HG02840 (cell line): ENCODE data around the gene PCBP3.
"Not testable (repeated sequence)": the region's sequence is repeated elsewhere in the genome, so short reads cannot be mapped to it uniquely, and the experiment has no call there.

ENCODE experiments used
- ATAC-seq: cut with Tn5 transposase; IDR thresholded peaks from one replicate; pipeline ENCODE4 v1.9.1; 2021; ENCODE audit warnings: mild to moderate bottlenecking, moderate library complexity, moderate number of reproducible peaks; ENCODE audit not compliant: unreplicated experiment, low FRiP score

Gene PCBP3

DNA sequence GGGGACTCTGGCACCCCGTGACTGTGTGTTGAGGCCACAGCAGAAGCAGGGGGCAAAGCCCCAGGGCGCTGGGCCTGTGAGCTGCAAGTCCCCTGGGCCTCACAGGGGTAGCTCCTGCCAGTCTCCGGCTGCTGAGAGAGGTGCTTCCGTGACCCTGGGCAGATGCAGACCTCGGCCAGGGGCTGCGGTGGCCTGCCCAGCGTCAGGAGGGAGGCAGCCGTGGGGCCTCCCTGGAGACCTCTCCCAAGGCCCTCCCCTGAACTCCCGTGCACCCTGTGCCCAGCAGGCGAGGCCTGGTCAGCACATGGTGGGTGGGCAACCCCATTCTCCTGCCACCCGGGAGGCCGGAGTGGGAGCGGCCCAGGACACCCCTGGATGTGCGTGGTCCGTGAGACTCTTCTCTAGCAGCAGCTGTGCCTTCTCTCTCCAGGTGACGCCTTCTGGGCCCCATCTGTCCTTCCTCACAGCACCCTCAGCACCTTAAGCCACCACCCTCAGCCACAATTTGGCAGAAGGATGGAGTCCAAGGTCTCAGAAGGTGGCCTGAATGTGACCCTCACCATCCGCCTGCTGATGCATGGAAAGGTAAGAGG, 252.3 kb downstream of the PCBP3 start:
- ATAC-seq = no peak

DNA sequence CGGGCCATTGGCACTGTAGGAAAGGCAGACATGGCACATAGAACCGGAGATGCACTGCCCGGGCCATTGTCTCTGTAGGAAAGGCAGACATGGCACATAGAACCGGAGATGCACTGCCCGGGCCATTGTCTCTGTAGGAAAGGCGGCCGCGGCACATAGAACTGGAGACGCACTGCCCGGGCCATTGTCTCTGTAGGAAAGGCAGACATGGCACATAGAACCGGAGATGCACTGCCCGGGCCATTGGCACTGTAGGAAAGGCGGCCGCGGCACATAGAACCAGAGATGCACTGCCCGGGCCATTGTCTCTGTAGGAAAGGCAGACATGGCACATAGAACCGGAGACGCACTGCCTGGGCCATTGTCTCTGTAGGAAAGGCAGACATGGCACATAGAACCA, 252.9 kb downstream of the PCBP3 start:
- ATAC-seq = not testable (repeated sequence)

DNA sequence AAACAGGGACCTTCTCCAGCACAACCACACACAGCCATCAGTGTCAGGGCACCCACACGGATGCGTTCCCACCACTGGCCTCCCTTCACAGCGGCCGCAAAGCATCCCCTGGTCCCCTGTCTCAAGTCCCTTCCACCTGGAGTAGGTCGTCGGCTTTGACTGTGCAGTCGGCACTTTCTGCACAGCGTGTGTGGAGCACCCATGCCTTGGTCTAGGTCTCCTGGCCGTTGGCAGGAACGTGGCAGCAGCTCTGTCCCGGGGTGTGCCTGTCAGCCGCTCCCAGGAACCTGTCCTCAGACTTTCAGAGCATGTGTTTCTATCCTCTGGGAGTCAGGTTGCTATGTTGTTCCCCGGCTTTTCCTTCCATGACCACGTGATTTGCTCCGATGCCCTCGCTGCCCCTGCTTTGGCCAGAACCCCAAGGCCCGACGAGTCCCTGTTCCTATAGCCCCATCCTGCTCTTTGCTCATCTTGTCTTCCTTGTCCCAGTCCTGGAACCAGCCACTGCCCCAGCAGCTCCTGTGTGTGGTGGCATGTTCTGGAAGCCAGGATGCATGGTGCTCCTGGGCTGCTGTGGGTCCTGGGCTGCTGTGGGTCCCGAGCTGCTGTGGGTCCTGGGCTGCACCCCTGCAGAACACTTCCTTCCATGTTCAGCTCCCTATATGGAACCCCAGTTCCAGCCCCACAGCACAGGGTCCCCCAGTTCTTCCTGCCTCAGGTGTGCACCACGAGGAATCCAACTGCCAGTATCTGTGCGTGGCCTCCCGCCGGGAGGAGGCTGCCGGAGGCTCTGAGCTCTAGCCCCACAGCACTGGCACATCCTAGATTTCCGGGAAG, 253.9 kb downstream of the PCBP3 start:
- ATAC-seq = no peak

DNA sequence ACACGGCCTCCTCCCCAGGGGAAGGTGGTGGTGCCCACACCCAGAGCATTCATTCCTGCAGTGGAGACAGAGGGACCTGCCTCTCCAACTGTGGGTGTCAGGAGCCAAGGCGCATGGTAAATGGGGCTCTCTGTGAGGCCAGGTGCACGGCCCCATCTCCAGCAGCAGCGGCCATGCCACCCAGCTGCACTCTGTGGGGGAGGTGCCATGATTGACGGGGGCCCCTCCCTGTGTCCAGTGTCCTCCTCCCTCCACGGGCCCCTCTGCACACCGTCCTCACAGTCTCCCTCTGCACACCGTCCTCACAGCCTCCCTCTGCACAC, 254.5 kb downstream of the PCBP3 start:
- no peak for ATAC-seq

DNA sequence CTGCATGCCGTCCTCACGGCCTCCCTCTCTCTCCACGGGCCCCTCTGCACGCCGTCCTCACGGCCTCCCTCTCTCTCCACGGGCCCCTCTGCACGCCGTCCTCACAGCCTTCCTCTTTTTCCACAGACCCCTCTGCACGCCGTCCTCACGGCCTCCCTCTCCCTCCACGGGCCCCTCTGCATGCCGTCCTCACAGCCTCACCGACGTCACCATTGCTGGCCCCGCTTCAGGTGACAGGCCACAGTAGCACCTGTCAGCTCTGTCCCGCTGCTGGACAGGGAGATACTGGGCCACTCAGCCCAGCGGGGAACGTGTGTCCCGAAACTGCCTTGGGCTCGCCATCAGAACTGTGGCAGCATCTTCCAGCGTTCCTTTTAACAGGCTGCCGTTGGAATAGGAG, 255.3 kb downstream of the PCBP3 start:
- ATAC-seq = no peak

DNA sequence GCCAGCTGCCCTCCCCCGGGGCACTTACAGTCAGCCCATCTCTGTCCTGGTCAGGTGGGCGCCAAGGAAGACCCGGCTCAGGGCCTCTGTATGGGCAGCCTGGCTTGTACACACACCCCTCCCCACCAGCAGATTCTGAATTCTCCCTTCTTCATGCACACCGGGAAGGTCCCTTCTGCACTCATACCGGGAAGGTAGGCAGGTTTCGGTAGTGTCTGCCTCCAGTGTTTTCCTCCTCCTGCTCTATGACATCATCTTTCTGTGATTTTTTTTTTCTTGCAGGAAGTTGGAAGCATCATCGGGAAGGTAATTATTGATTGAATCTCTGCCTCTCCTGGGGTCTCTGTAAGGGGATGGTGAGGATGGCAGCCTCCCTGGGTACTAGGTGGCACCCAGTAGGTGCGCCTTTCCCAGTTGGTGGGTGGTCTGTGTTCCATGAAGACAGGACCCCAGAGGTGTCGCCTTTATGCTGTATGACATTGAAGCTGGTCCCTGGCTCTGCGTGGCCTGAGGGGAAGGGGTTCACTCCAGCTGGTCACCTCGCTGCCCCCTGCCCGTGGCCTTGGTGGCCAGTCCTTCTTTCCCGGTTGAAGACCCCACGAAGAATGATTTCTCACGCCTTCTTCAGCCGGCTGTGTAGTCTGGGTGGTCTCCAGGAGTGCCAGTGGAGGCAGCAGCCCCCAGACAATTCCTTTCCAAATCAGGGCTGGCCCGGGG, 255.9 kb downstream of the PCBP3 start:
- no peak for ATAC-seq

DNA sequence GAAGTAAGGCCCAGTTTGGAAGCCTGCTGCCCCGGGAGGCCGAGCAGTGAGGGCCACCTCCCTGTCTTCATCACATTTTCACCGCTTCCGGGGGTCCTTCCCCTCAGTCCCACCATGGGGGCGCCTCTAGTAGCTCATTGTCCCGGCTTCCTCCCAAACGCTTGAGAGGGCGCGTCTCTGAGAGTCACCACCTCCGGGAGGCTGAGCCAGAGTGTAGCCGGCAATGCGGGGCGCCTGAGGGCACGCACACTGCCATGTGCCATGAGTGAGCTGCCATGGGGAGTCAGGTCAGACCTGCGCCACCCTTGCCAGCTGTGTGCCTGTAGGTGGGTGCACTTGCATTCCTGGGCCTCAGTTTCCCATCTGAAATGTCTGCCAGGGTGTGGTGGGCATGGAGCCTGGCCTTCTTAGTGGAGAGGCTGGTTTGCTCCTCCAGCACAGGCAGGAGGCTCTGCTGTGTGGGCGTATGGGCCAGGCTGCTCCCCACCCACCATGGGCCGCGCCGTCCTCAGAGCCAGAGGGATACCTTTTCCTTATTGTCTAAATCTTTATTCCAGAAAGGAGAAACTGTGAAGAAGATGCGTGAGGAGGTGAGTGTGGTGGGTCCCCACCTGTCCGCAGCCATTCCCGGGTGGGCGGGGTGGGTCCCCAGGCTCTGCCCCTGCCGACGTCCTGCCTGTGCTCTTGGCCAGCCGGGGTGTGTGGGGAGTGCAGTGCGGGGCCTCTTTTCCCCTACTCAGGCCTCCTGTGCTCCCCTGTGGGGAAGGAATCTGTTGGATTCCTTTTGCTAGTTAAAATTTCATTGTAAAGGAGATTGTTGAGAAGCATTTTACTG, 256.7 kb downstream of the PCBP3 start:
- ATAC-seq = no peak

DNA sequence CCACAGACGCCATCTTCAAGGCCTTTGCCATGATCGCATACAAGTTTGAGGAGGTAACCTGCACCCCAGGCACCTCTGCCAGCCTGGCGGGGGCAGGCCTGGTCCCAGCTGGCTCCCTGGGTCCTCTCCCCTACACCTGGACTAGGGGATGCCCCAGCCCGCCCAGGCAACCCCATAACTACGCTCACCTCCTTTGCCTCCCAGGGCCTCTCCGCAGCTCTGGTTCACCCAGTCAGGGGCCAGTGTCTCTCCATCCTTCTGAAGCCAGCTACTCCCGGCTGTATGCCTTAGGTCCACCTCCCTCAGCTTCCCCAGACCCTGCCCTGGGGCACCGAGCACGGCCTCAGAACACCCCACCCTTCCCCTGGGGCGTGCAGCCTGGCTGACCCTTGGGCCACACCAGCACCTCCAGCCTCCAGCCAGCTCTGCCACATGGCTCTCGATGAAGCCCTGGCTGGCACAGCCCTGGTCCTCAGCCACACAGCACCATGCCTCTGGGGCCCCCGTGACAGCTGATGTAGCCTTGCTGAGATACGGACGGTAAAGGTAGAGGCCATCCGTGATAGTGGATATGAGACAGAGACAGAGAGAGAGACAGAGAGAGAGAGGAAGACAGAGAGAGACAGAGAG, 257.7 kb downstream of the PCBP3 start:
- no peak for ATAC-seq

DNA sequence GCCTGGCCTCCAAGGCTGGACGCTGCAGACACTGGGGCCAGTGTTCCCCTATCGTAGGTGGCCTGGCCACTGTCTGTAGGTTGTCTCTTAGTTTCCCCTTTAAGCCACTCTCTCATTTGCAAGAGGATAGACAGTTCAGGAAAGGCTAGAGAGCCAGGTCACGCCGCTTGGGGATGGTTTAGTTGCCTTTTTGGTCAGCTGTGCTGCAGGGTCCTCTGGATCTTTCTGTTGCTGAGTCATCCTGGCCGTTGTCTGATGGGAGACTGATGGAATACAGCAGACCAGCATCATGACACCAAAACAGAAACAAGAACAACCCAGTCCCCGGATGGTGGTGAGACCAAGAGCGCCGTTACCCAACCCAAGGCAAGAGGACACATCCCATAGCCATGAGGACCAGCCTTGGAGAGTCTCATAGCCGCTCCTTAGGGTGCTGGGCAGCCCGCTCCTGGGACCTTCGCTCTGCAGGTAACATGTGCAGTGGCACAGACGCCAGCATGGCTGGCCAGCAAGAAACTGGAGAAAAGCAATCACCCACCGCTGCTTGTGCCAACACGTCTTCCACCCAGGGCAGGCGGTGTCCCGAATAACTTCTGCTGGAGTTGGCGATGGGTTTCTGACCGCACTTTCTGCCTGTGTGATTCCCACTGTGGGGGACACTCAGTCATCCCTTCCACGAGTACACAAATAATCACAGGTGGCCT, 258.9 kb downstream of the PCBP3 start:
- no peak for ATAC-seq

DNA sequence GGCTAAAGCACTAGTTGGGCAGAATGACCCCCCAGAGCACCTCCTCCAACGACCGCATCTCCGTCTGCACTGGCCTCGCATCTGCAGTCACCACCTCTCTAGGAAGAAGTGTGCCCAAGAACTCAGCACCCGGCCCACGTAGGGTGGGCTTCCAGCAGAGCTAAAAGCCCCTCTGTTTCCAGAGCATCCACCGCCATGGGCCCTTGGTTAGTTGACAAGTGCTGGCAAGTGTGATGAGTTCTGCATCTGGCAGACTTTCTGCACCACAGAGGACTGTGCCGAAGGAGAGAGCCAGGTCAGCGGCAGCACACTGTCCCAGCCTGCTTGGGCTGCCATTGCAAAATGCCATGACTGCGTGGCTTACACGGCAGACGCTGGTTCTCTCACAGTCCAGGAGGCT, 261.7 kb downstream of the PCBP3 start:
- ATAC-seq = no peak

DNA sequence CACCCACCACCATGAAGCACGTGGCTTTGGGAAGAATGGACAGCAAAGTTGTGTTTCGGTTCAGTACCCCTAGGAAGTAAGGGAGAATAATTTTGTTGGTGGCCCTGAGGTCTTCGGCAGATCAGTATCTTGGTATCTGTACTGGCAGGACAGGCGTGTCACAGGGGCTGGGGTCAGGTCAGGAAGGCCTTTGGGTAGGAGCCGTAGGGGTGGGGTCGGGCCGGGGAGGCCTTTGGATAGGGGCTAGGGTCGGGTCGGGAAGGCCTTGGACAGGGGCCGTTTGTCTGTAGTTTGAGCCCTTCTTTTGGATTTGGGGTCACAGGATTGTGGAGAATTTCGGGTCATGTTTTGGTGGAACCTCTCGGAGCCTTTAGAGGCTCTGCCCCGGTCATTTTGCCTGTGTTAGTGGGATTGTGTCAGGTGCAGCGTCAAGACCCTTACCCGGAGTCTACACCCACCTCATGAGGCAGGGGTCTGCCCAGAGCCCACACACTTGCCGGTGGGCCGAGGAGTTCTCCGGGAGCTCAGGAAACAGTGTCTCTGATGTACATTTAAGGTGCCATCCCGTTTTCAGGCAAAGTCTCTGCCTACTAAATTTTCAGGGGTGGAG, 262.8 kb downstream of the PCBP3 start:
- no peak for ATAC-seq

DNA sequence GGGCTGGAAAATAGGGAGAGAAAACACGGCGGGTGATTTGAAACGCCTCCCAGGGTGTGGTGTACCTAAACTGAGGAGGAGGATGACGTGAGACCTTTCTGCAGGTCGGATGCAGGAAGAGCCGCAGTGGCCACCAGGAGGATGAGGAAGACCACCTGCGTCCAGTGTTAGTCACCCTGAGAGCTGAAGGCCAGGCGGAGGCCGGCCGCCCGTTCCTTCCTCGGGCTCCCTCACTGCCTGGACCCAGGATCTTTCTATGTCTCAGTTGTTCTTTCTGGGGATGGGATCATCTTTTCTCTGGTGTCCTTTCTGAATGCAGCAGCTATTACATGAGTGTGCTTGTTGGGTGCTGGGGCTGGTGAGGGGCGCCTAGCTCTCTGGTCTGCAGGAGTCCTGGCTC, 263.3 kb downstream of the PCBP3 start:
- no peak for ATAC-seq

DNA sequence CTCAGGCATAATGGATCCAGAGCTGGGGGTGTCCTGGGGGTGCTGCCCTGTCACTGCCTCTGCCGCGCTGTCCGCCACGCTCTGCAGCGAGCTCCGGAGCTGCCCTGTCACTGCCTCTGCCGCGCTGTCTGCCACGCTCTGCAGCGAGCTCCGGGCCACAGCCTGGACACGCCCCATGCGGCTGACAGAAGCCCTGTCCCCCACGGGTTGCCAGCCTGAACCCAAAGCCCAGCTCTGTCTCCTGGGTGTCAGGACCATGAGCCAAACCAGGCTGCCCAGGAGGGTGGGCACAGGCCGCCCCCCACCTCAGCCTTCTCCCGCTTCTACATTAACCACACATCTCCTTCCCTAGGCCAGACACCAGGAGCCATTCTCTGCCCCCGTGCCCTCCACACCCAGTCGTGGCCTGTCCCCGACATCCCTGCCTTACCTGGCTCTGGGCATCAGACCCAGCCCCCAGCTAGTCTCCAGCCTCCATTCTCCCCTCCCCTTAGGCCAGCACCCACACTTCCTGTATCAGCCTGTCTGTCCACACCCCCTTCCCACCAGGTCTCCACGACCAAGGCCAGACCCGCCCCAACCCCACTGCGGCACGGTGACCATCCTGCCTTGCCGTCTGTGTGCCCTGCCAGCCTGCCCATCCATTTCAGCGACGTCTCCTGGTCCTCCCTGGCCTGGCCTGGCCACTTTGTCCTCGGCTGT, 265.2 kb downstream of the PCBP3 start:
- no peak for ATAC-seq

DNA sequence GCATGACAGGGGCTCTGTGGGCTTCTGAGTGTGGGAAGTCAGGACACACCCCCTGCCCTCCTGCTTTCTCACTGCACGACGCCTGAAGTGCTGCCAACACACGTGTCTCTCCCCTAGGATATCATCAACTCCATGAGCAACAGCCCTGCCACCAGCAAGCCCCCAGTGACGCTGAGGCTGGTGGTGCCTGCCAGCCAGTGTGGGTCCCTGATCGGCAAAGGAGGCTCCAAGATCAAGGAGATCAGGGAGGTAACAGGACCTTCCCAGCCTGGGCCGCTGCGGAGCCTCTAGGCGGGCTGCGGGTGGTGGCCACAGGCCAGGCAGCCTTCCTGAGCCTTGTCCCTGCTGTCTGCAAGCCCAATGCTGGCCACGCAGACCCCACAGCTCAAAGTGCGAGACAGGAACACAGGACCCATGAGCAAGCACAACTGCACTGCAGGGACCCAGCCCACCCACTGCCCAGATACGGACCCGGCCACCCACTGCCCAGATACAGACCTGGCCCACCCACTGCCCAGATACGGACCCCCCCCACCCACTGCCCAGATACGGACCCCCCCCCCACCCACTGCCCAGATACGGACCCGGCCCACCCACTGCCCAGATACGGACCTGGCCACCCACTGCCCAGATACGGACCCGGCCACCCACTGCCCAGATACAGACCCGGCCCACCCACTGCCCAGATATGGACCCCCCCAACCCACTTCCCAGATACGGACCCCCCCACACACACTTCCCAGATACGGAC, 265.9 kb downstream of the PCBP3 start:
- ATAC-seq = no peak

DNA sequence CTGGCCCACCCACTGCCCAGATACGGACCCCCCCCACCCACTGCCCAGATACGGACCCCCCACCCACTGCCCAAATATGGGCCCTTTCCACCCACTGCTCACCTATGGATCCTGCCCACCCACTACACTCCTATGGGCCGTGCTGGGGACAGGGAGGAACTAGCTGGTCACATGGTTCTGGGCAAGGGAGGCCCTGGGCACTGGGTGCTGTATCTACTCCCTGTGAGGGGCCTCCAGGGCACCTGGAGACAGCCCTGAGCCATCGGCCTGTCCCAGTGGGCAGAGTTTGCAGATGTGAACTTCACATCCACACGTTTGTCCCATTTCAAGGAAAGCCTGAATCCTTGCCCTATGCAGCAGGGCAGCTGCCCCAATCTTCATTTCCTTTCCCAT, 266.6 kb downstream of the PCBP3 start:
- no peak for ATAC-seq

DNA sequence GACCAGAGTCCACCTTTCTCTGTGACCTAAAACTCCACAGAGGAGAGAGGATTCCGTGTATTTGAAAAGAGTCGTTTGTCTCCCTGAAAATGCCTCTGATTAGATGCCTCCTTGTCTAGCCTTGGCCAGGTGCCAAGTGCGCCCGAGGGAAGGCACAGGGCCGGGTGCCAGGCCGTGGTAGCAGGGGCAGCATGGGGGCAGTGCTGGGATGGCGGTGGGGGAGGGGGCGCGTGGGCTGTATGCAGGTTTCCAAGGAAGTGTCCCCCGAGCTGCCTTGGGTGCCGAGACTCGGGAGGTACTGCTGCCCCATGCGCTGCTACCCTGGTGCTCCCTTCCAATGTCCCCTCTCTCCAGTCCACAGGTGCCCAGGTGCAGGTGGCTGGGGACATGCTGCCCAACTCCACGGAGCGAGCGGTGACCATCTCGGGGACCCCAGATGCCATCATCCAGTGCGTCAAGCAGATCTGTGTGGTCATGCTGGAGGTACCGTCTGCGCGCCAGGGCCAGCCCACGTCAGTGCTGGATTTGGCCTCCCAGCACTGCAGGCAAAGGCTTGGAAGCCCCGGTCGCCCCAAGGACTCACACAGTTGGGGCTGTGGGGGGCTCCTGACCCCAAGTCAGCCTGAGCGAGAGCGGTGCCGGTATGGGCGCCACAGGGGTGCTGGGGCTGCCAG, 267.2 kb downstream of the PCBP3 start:
- no peak for ATAC-seq

DNA sequence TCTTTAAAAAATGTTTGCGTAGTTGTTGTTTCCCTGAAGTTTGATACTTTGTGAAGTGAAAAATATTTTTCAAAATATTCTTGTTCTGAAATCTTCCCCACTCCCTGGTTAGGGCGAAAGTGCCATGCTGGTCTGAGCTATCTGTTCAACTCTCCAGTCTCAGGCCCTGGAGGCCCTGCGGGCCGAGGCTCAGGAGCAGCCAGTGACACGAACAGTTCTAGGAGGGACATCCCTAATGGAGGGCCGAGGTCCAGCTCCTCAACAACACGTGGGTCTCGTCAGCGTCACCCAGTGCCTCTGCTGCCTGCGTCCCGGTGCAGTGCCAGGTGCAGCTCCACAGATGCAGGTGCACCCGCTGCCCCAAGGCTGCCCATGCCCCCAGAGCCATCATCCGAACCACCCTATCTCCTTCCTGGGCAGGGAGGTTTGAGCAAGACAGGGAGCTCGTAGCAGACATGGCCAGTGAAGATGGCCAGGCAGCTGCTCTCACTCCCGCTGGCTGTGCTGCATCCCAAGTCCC, 268.3 kb downstream of the PCBP3 start:
- ATAC-seq = no peak
